Endothelial cell of umbilical vein (primary cell): Measurements from ENCODE around the gene P2RX1. TPM values are rescaled to one million over a fixed set of nuclear protein-coding genes. Genes with fewer than 3 reads are reported as not detected.

Experiments
- BruUV-seq: library from RNA; stranded (reverse); fragments of 400-500 nt; replicated peaks from 2 replicates; lab custom pipeline; 2021; lab: Mats Ljungman, UMichigan
- CTCF ChIA-PET: fragments of 300-600, 350-600 bp; sonication (Branson Sonifier 250); formaldehyde crosslinking; loops from one replicate; lab custom pipeline; 2021; ENCODE audit warnings: antibody characterized with exemption, inconsistent platforms; lab: Charles Lee
- POLR2A ChIA-PET: fragments of 300-600, 350-600 bp; sonication (Branson Sonifier 250); formaldehyde crosslinking; loops from one replicate; lab custom pipeline; 2021; ENCODE audit warnings: antibody characterized with exemption, inconsistent platforms; lab: Charles Lee
- DNase-seq: peaks from one replicate; pipeline ENCODE4 v3.0.0-alpha.2; 2011; ENCODE audit warnings: low read depth, low spot score
- FAIRE-seq: peaks from 2 replicates; lab custom pipeline; 2011; peaks lifted over from hg19 to GRCh38; lab: Jason Lieb, UNC
- H2AFZ ChIP-seq: 2 replicates; pipeline ENCODE4 v1.6.0; 2012; ENCODE audit warnings: low read depth, low read length, control low read depth, inconsistent platforms
- H3K27ac ChIP-seq: 2 replicates; pipeline ENCODE4 v1.5.1; 2011; ENCODE audit warnings: low read depth, mild to moderate bottlenecking, control low read depth, low read length, moderate library complexity; ENCODE audit not compliant: insufficient read depth
- H3K27me3 ChIP-seq, 2 experiments: 2 replicates each; pipeline versions ENCODE4 v1.6.0 to v1.6.1; 2011; ENCODE audit warnings: low read length in 2 of 2, mixed read lengths in 1 of 2; ENCODE audit not compliant: control insufficient read depth in 2 of 2, insufficient read depth in 2 of 2
- H3K36me3 ChIP-seq, 2 experiments: 2 replicates in 1 of 2; 3 replicates in 1 of 2; pipeline ENCODE4 v1.5.1; 2011; ENCODE audit warnings: low read length in 2 of 2, mild to moderate bottlenecking in 1 of 2, moderate library complexity in 1 of 2; ENCODE audit not compliant: control insufficient read depth in 2 of 2, insufficient read depth in 2 of 2; ENCODE audit errors: extremely low read depth in 1 of 2
- H3K4me1 ChIP-seq: 3 replicates; pipeline ENCODE4 v1.5.1; 2011; ENCODE audit warnings: mild to moderate bottlenecking, low read length; ENCODE audit not compliant: control insufficient read depth, insufficient read depth; ENCODE audit errors: extremely low read depth
- H3K4me2 ChIP-seq: 2 replicates; pipeline ENCODE4 v1.6.1; 2011; ENCODE audit warnings: low read length, control low read depth, mixed read lengths; ENCODE audit not compliant: insufficient read depth
- H3K4me3 ChIP-seq, 3 experiments: fragments of 200-600 bp in 1 of 3; sonication (generic), shearing (Covaris generic) in 1 of 3; replicated peaks in 1 of 3; 2 replicates each; pipeline ENCODE4 v1.5.1; 2011 to 2016; ENCODE audit warnings: control low read depth in 3 of 3, low read length in 3 of 3, mild to moderate bottlenecking in 2 of 3, inconsistent platforms in 1 of 3, low read depth in 1 of 3, moderate library complexity in 1 of 3; ENCODE audit not compliant: insufficient read depth in 1 of 3
- H3K79me2 ChIP-seq: 2 replicates; pipeline ENCODE4 v1.6.0; 2012; ENCODE audit warnings: low read length, inconsistent platforms; ENCODE audit not compliant: control insufficient read depth, insufficient read depth
- H3K9ac ChIP-seq: replicated peaks from 2 replicates; pipeline ENCODE3; 2011; ENCODE audit warnings: low read length, control low read depth; ENCODE audit not compliant: insufficient read depth; ENCODE audit errors: extremely low read depth
- H3K9me1 ChIP-seq: replicated peaks from 3 replicates; pipeline ENCODE4 v1.6.0; 2011; ENCODE audit warnings: mild to moderate bottlenecking, low read length; ENCODE audit not compliant: control insufficient read depth, insufficient read depth; ENCODE audit errors: extremely low read depth
- H3K9me3 ChIP-seq: replicated peaks from 2 replicates; pipeline ENCODE4 v1.5.1; 2012; ENCODE audit warnings: low read length, inconsistent platforms; ENCODE audit not compliant: control insufficient read depth, insufficient read depth
- H4K20me1 ChIP-seq: replicated peaks from 2 replicates; pipeline ENCODE3; 2011; ENCODE audit warnings: mild to moderate bottlenecking, low read length; ENCODE audit not compliant: control insufficient read depth, insufficient read depth; ENCODE audit errors: extremely low read depth
- EZH2 ChIP-seq: IDR thresholded peaks from 2 replicates; pipeline ENCODE4 v1.6.1; 2012; ENCODE audit warnings: borderline replicate concordance, low read depth, mild to moderate bottlenecking, moderate library complexity, low read length, inconsistent platforms; ENCODE audit not compliant: severe bottlenecking
- FOS ChIP-seq: IDR thresholded peaks from 2 replicates; pipeline ENCODE4 v1.6.1; 2011; ENCODE audit warnings: mild to moderate bottlenecking, low read length, moderate library complexity, borderline replicate concordance; ENCODE audit not compliant: insufficient read depth
- GATA2 ChIP-seq: IDR thresholded peaks from 2 replicates; pipeline ENCODE4 v1.7.0; 2011; ENCODE audit warnings: low read depth, mild to moderate bottlenecking, moderate library complexity, mixed read lengths, low read length; ENCODE audit not compliant: insufficient read length, insufficient read depth
- JUN ChIP-seq: IDR thresholded peaks from 2 replicates; pipeline ENCODE4 v1.6.1; 2011; ENCODE audit warnings: borderline replicate concordance, low read depth; ENCODE audit not compliant: insufficient read length, insufficient read depth
- MYC ChIP-seq: IDR thresholded peaks from one replicate; pipeline ENCODE4 v1.6.1; 2011; ENCODE audit warnings: mild to moderate bottlenecking, low read depth, low read length
- POLR2A ChIP-seq: IDR thresholded peaks from 2 replicates; pipeline ENCODE4 v1.6.1; 2012; ENCODE audit warnings: low read depth, mild to moderate bottlenecking, control low read depth, low read length
- POLR2AphosphoS5 ChIP-seq: IDR thresholded peaks from 2 replicates; pipeline ENCODE4 v1.6.1; 2012; ENCODE audit warnings: low read depth, mild to moderate bottlenecking, control low read depth, low read length, moderate library complexity; ENCODE audit not compliant: insufficient read depth
- dilution Hi-C: fragments of 300-500 bp; cut with MboI; formaldehyde crosslinking; loops from one replicate; pipeline ENCODE4 v1.15.0; 2019; ENCODE audit warnings: low sequenced_read_pairs; ENCODE audit not compliant: extremely low pct_ligation_motif_present
- intact Hi-C: fragments of 100-400 bp; cut with micrococcal nuclease; formaldehyde crosslinking; loops from one replicate; pipeline ENCODE4 v1.10.0; 2022
- polyA plus RNA-seq, 4 experiments: library from polyadenylated mRNA; depleted of rRNA in 3 of 4; stranded (reverse) in 3 of 4; unstranded in 1 of 4; fragments of >200 nt; gene quantifications; 2 replicates each; pipeline versions ENCODE4 v1.2.1 to v1.2.3, GENCODE V29; 2011 to 2012; ENCODE audit warnings: missing spikeins in 1 of 4
- total RNA-seq: library from RNA; stranded (reverse); gene quantifications from 2 replicates; pipeline ENCODE4 v1.2.3, GENCODE V29; 2021
- TF ChIP-seq, protein P1 (sequence below), 2 donors: IDR thresholded peaks; 1 replicate in 1 of 2; 2 replicates in 1 of 2; pipeline ENCODE4 v1.5.1; 2011; ENCODE audit warnings: low read length in 2 of 2, mild to moderate bottlenecking in 2 of 2, moderate library complexity in 2 of 2, control low read depth in 1 of 2, inconsistent platforms in 1 of 2, low read depth in 1 of 2; ENCODE audit not compliant: insufficient read depth in 1 of 2; ENCODE audit errors: extremely low read depth in 1 of 2

Gene P2RX1
- total and polyA plus RNA-seq, 2 donors (not counting 3 experiments of a cell fraction or from before 2014, with no cell fraction given): not detected

DNA sequence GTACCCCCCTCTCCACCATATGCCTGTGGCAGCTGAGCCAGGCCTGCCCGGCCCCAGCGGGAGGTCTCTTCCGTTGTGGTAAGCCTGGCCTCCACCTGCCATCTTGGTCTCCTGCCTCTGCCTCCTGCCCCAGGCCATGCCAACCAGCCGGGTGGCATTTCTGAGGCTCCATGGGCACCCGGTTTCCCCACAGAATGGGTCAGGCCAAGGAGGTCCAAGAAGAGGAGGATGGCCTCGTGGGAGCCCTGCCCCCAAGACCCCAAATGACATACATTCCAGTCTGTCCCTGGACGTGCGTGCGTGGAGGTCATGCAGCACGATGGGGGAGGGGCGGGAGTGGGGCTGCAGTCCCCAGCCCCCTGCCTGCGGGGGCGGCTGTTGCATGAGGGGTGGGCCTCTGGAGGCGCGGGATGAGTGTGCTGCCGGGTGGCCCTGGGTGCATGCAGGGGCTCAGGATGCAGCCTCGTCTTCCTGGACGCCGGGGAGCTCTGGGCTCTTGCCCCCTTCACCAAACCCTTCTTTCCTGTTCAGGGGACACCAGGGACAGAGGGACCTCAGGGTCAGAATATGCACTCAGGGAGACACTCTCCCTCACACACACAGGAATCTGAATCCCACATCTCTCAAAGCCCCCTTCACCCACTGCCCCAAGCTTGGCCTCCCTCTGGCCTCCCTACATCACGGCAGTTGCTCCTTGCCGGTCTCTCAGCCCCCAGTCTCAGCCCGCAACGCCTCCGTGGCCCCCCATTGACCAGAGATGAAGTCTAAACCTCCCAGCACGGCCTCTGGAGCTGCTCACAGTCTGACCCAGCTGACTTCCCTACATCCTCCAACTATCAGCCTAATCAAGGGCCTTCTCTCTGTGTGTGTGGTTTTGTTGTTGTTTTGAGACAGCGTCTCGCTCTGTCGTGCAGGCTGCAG is 54.2 kb downstream of the P2RX1 start:
- Histone ChIP-seq H3K4me2 (no peak overlapping the region), H3K4me1 (no peaks in the 10 kb centered on the region), H4K20me1 (no peaks in the 10 kb centered on the region), H2AFZ (no peak overlapping the region), H3K36me3 (peaks cover 0 to 5% of the 10 kb centered on the region in 2 experiments), H3K9me1 (no peaks in the 10 kb centered on the region), H3K79me2 (no peaks in the 10 kb centered on the region), H3K9me3 (no peaks in the 10 kb centered on the region), H3K27ac (no peak overlapping the region), H3K9ac (no peak overlapping the region), H3K4me3 (no peak overlapping the region), H3K27me3 (no peaks in the 10 kb centered on the region)
- no TSS peak for BruUV-seq
- ChIA-PET CTCF (interaction anchor here (0.7 to 1.5 kb wide), 5 partner anchors 9 to 52 kb away, joined by 3 to 4 read pairs (median 3); no protein-coding TSS in a partner anchor), POLR2A (no interaction called here)
- dilution Hi-C loops: no loop called here
- FAIRE-seq: no peak
- DNase-seq: no peak
- intact Hi-C loops: no loop called here
- TF ChIP-seq GATA2: no peak
- no peak for TF ChIP-seq FOS
- TF ChIP-seq EZH2: no peak
- TF ChIP-seq MYC: no peak
- no peak for TF ChIP-seq POLR2A
- TF ChIP-seq, protein P1, sequence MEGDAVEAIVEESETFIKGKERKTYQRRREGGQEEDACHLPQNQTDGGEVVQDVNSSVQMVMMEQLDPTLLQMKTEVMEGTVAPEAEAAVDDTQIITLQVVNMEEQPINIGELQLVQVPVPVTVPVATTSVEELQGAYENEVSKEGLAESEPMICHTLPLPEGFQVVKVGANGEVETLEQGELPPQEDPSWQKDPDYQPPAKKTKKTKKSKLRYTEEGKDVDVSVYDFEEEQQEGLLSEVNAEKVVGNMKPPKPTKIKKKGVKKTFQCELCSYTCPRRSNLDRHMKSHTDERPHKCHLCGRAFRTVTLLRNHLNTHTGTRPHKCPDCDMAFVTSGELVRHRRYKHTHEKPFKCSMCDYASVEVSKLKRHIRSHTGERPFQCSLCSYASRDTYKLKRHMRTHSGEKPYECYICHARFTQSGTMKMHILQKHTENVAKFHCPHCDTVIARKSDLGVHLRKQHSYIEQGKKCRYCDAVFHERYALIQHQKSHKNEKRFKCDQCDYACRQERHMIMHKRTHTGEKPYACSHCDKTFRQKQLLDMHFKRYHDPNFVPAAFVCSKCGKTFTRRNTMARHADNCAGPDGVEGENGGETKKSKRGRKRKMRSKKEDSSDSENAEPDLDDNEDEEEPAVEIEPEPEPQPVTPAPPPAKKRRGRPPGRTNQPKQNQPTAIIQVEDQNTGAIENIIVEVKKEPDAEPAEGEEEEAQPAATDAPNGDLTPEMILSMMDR (IDR thresholded peaks at IDR 0.05; ENCODE audit: extremely low read depth in 1 of 2, insufficient read depth in 1 of 2, low read depth in 1 of 2, low read length in 2 of 2): no peak
- no peak for TF ChIP-seq JUN
- TF ChIP-seq POLR2AphosphoS5: no peak
